ENCODE measurements around the gene ACOT11. TPM values are rescaled to one million over a fixed set of nuclear protein-coding genes. Genes with fewer than 3 reads are reported as not detected.

ACOT11 gene
- total and polyA plus RNA-seq, 2 experiments from 2014 or later: 13.8 to 20.0 TPM

DNA sequence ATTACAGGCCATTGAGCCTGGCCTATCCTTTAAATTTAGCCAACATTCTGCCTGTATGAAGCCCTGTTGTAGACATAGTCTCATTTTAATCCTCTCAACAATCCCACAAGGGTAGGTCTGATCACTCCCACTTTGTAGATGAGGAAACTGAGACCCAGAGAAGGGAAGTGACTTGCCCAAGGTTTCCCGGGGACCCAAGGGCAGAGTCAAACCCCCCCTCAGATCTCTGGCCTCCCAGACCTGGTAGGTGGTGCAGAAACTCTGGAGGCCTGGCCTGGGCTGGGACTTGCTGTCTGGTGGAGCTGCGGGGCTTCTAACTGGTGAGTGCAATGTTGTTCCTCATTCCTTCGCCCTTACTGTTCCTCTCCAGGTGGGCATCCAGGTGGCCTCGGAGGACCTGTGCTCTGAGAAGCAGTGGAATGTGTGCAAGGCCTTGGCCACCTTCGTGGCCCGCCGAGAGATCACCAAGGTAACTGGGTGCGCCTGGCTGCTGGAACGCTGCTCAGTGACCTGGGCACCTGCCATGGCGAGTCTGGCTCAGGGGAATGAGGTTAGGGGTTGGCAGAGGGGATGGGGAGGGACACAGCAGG is 45.6 kb downstream of the ACOT11 start:
- no peaks in the 10 kb centered on the region for H3K27me3 ChIP-seq
- DNase-seq (ENCODE audit: low spot score): no peak
- no peak overlapping the region for H3K4me2 ChIP-seq
- H3K79me2 ChIP-seq: no peaks in the 10 kb centered on the region
- no peaks in the 10 kb centered on the region for H4K20me1 ChIP-seq (ENCODE audit: insufficient read depth, poor library complexity, severe bottlenecking)
- 90% methylated on average over 10 of the region's 10 CpGs for WGBS (ENCODE audit: low lambda C conversion rate, missing lambda C conversion rate)
- H3K9me2 ChIP-seq (replicated peaks; ENCODE audit: insufficient read depth): no peaks in the 10 kb centered on the region
- no peaks in the 10 kb centered on the region for H3K36me3 ChIP-seq (replicated peaks; ENCODE audit: insufficient read depth, low read depth)
- no peaks in the 10 kb centered on the region for H3K9me3 ChIP-seq (ENCODE audit: low read depth)
- no peak for TF ChIP-seq EZH2 (IDR thresholded peaks at IDR 0.05; ENCODE audit: borderline replicate concordance)
- no peak for TF ChIP-seq CTCF (IDR thresholded peaks at IDR 0.05; ENCODE audit: poor library complexity)
- TF ChIP-seq EZH2phosphoT487 (IDR thresholded peaks at IDR 0.05; ENCODE audit: low read depth, severe bottlenecking, unreplicated experiment): no peak
- no peak overlapping the region for H2AFZ ChIP-seq
- no peaks in the 10 kb centered on the region for H3K4me1 ChIP-seq (ENCODE audit: insufficient read depth)
- H3K4me3 ChIP-seq: no peak overlapping the region
- no peak overlapping the region for H3K27ac ChIP-seq

GRCh38 chr1:54594463-54594862 is 46.4 kb downstream of the ACOT11 start:
- Histone ChIP-seq H3K9me2 (replicated peaks; ENCODE audit: insufficient read depth) (no peaks in the 10 kb centered on the region), H3K9me3 (ENCODE audit: low read depth) (no peaks in the 10 kb centered on the region), H3K27me3 (no peaks in the 10 kb centered on the region), H2AFZ (no peak overlapping the region), H3K4me1 (ENCODE audit: insufficient read depth) (no peaks in the 10 kb centered on the region), H3K4me2 (no peak overlapping the region), H3K79me2 (no peaks in the 10 kb centered on the region), H3K27ac (no peak overlapping the region), H4K20me1 (ENCODE audit: insufficient read depth, poor library complexity, severe bottlenecking) (no peaks in the 10 kb centered on the region), H3K36me3 (replicated peaks; ENCODE audit: insufficient read depth, low read depth) (no peaks in the 10 kb centered on the region), H3K4me3 (no peak overlapping the region)
- TF ChIP-seq EZH2 (IDR thresholded peaks at IDR 0.05; ENCODE audit: borderline replicate concordance) (no peak), EZH2phosphoT487 (IDR thresholded peaks at IDR 0.05; ENCODE audit: low read depth, severe bottlenecking, unreplicated experiment) (no peak), CTCF (IDR thresholded peaks at IDR 0.05; ENCODE audit: poor library complexity) (no peak)
- no peak for DNase-seq (ENCODE audit: low spot score)
- WGBS (ENCODE audit: low lambda C conversion rate, missing lambda C conversion rate): 96% methylated on average over 16 of the region's 16 CpGs

DNA sequence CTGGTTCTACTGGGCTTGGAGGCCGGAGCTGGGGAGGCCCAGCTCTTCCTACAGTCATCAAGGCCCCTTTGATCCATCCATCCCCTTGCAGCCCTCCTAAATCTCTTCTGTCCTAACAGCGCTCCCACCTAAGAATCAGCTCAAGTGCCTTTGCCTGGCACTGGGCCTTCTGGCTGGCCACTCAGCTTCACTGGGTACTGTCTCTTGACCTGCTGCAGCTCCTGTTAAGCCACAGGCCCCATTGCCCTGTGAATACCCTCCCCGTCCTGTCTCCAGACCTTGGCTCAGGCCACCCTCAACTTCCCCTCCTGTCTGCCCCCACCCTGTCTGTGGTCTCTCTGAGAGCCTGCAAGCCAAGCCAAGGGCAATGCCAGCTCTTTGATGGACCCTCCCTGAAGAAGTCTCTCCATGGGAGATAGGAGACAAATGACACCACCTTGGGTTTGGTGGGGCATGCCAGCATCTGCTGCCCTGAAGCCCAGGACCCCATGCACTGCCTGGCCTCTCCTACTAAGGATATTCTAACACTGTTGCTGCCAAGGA is 48.0 kb downstream of the ACOT11 start:
- no peak for DNase-seq (ENCODE audit: low spot score)
- H3K27me3 ChIP-seq: no peaks in the 10 kb centered on the region
- WGBS (ENCODE audit: low lambda C conversion rate, missing lambda C conversion rate): 90% methylated on average over 3 of the region's 3 CpGs
- H3K9me2 ChIP-seq (replicated peaks; ENCODE audit: insufficient read depth): no peaks in the 10 kb centered on the region
- H3K4me3 ChIP-seq: no peak overlapping the region
- no peaks in the 10 kb centered on the region for H3K79me2 ChIP-seq
- H3K9me3 ChIP-seq (ENCODE audit: low read depth): no peaks in the 10 kb centered on the region
- H2AFZ ChIP-seq: no peak overlapping the region
- no peak overlapping the region for H3K4me2 ChIP-seq
- no peaks in the 10 kb centered on the region for H3K36me3 ChIP-seq (replicated peaks; ENCODE audit: insufficient read depth, low read depth)
- H3K4me1 ChIP-seq (ENCODE audit: insufficient read depth): no peaks in the 10 kb centered on the region
- H4K20me1 ChIP-seq (ENCODE audit: insufficient read depth, poor library complexity, severe bottlenecking): no peaks in the 10 kb centered on the region
- TF ChIP-seq EZH2phosphoT487 (IDR thresholded peaks at IDR 0.05; ENCODE audit: low read depth, severe bottlenecking, unreplicated experiment) (no peak), CTCF (IDR thresholded peaks at IDR 0.05; ENCODE audit: poor library complexity) (no peak), EZH2 (IDR thresholded peaks at IDR 0.05; ENCODE audit: borderline replicate concordance) (no peak)
- H3K27ac ChIP-seq: no peak overlapping the region
